Liver (tissue), 9 donors: ENCODE measurements around the gene MYF5. TPM values are rescaled to one million over a fixed set of nuclear protein-coding genes. Genes with fewer than 3 reads are reported as not detected.

Experiments used
- DNase-seq: peaks from one replicate; pipeline ENCODE4 v3.0.0-alpha.2; 2017; ENCODE audit warnings: low spot score
- H3K27ac ChIP-seq, 2 donors: one replicate each; pipeline ENCODE4 v1.7.0; 2013; ENCODE audit warnings: inconsistent platforms in 2 of 2, low read length in 2 of 2, control low read depth in 1 of 2, low read depth in 1 of 2, mild to moderate bottlenecking in 1 of 2
- H3K27me3 ChIP-seq, 4 donors: one replicate each; pipeline versions ENCODE4 v1.6.1 to v1.7.0; 2013; ENCODE audit warnings: low read length in 3 of 4, inconsistent platforms in 1 of 4, mild to moderate bottlenecking in 1 of 4, moderate library complexity in 1 of 4; ENCODE audit not compliant: control insufficient read depth in 4 of 4, insufficient read depth in 4 of 4
- H3K36me3 ChIP-seq, 4 donors: one replicate each; pipeline versions ENCODE4 v1.6.1 to v1.7.0; 2013; ENCODE audit warnings: low read length in 3 of 4, mild to moderate bottlenecking in 3 of 4, low read depth in 1 of 4, moderate library complexity in 1 of 4; ENCODE audit not compliant: control insufficient read depth in 4 of 4, insufficient read depth in 3 of 4
- H3K4me1 ChIP-seq, 4 donors: one replicate each; pipeline versions ENCODE4 v1.6.1 to v1.7.0; 2013; ENCODE audit warnings: low read length in 3 of 4, mild to moderate bottlenecking in 3 of 4, moderate library complexity in 1 of 4; ENCODE audit not compliant: control insufficient read depth in 4 of 4, insufficient read depth in 4 of 4
- H3K4me3 ChIP-seq, 3 donors: one replicate each; pipeline versions ENCODE4 v1.6.1 to v1.7.0; 2013; ENCODE audit warnings: low read length in 3 of 3, control low read depth in 1 of 3, low read depth in 1 of 3, mild to moderate bottlenecking in 1 of 3
- H3K9ac ChIP-seq, 2 donors: one replicate each; pipeline ENCODE4 v1.7.0; 2013; ENCODE audit warnings: low read length in 2 of 2, mild to moderate bottlenecking in 2 of 2, moderate library complexity in 2 of 2, control low read depth in 1 of 2, low read depth in 1 of 2
- H3K9me3 ChIP-seq, 4 donors: one replicate each; pipeline versions ENCODE4 v1.6.1 to v1.7.0; 2013; ENCODE audit warnings: low read length in 3 of 4; ENCODE audit not compliant: control insufficient read depth in 4 of 4
- ATF3 ChIP-seq: IDR thresholded peaks from 2 replicates; pipeline ENCODE4 v1.6.1; 2016; ENCODE audit warnings: antibody characterized with exemption
- CTCF ChIP-seq: fragments of 150-350 bp; IDR thresholded peaks from 2 replicates; pipeline ENCODE4 v1.5.1; 2017; ENCODE audit warnings: improper control_type of control experiment, low read depth, low read length; ENCODE audit not compliant: missing input control
- EGR1 ChIP-seq, 2 donors: IDR thresholded peaks; 2 replicates each; pipeline ENCODE4 v1.6.1; 2016 to 2018; ENCODE audit warnings: antibody characterized with exemption in 2 of 2, low read depth in 2 of 2
- FOXA1 ChIP-seq: IDR thresholded peaks from 2 replicates; pipeline ENCODE4 v1.6.1; 2016; ENCODE audit warnings: antibody characterized with exemption
- FOXA2 ChIP-seq: IDR thresholded peaks from 2 replicates; pipeline ENCODE4 v1.6.1; 2016; ENCODE audit warnings: antibody characterized with exemption
- GABPA ChIP-seq, 2 donors: IDR thresholded peaks in 1 of 2; conservative IDR thresholded peaks in 1 of 2; 2 replicates each; pipeline ENCODE4 v1.6.1; 2016; ENCODE audit warnings: antibody characterized with exemption in 2 of 2, mild to moderate bottlenecking in 1 of 2, moderate library complexity in 1 of 2
- HNF4A ChIP-seq, 2 donors: conservative IDR thresholded peaks; 2 replicates each; pipeline ENCODE4 v1.6.1; 2016; ENCODE audit warnings: antibody characterized with exemption in 2 of 2, mild to moderate bottlenecking in 2 of 2
- HNF4G ChIP-seq: IDR thresholded peaks from 2 replicates; pipeline ENCODE4 v1.6.1; 2016; ENCODE audit warnings: antibody characterized with exemption
- JUND ChIP-seq, 2 donors: IDR thresholded peaks; 2 replicates each; pipeline ENCODE4 v1.6.1; 2016; ENCODE audit warnings: antibody characterized with exemption in 2 of 2
- NR2F2 ChIP-seq: IDR thresholded peaks from 2 replicates; pipeline ENCODE4 v1.6.1; 2016; ENCODE audit warnings: antibody characterized with exemption
- REST ChIP-seq: IDR thresholded peaks from 2 replicates; pipeline ENCODE4 v1.6.1; 2016; ENCODE audit warnings: antibody characterized with exemption, mild to moderate bottlenecking
- RXRA ChIP-seq, 2 donors: IDR thresholded peaks; 2 replicates each; pipeline ENCODE4 v1.6.1; 2017 to 2018; ENCODE audit warnings: antibody characterized with exemption in 2 of 2, mild to moderate bottlenecking in 1 of 2
- YY1 ChIP-seq: IDR thresholded peaks from 2 replicates; pipeline ENCODE4 v1.6.1; 2016; ENCODE audit warnings: antibody characterized with exemption, mild to moderate bottlenecking
- ZBTB33 ChIP-seq: IDR thresholded peaks from 2 replicates; pipeline ENCODE4 v1.6.1; 2016; ENCODE audit warnings: antibody characterized with exemption
- WGBS: extraction: QIAGEN DNeasy Blood & Tissue Kit; methylation state at CpG from one replicate; pipeline ENCODE4 v1.1.7; 2013; 5-methylcytosine and 5-hydroxymethylcytosine counted together
- polyA plus RNA-seq, 2 donors: library from polyadenylated mRNA; stranded (reverse) in 1 of 2; unstranded in 1 of 2; fragments of 200-250 nt in 1 of 2; fragments of >200 nt in 1 of 2; fragmentation: Nextera tagmentation in 1 of 2; extraction: Ambion mirVana in 1 of 2; gene quantifications; one replicate each; pipeline versions ENCODE4 v1.2.1 to v1.2.3, GENCODE V29; 2013 to 2015
- total RNA-seq, 2 donors: library from RNA; depleted of rRNA; stranded (reverse); fragments of >200 nt; gene quantifications; one replicate each; pipeline ENCODE4 v1.2.3, GENCODE V29; 2014
- donor health status: healthy.
- donor health status: healthy.
- donor health status: healthy.
- donor health status: healthy.
- donor health status: healthy.

The MYF5 gene
- total and polyA plus RNA-seq, 4 donors: not detected

DNA sequence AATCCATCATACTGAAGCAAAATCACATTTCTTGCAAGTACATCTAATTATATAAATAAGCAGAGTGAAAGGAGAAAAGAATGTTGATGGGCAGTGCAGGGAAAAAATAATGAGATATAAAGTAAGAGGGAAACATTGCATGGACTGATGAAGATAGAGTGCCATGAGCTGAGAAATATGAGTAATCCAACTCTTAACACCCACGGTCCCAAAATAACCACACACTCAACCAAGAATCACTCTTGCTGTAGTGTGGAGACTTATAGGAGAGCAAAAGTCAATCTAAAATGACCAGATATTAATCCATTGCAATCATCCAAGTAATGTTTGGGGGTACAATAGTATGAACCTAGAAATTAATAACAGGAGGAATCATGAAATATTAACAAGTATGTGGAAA lies 40.2 kb downstream of the MYF5 start:
- TF ChIP-seq CTCF (no peak), ATF3 (no peak), HNF4A (conservative IDR thresholded peaks at IDR 0.05) (no peak), ZBTB33 (no peak), EGR1 (IDR thresholded peaks at IDR 0.05; ENCODE audit: low read depth in 2 of 2) (no peak), FOXA2 (no peak), FOXA1 (no peak), REST (no peak), JUND (IDR thresholded peaks at IDR 0.05) (no peak), YY1 (no peak), RXRA (IDR thresholded peaks at IDR 0.05) (no peak), GABPA (IDR thresholded peaks at IDR 0.05 in 1 of 2, conservative IDR thresholded peaks at IDR 0.05 in 1 of 2) (no peak)
- Histone ChIP-seq H3K4me1 (no peaks in the 10 kb centered on the region), H3K27me3 (no peaks in the 10 kb centered on the region), H3K36me3 (no peaks in the 10 kb centered on the region), H3K27ac (no peak overlapping the region), H3K4me3 (no peak overlapping the region), H3K9me3 (no peaks in the 10 kb centered on the region), H3K9ac (no peak overlapping the region)
- DNase-seq: no peak
- 90% methylated on average over 1 of the region's 1 CpG for WGBS

DNA sequence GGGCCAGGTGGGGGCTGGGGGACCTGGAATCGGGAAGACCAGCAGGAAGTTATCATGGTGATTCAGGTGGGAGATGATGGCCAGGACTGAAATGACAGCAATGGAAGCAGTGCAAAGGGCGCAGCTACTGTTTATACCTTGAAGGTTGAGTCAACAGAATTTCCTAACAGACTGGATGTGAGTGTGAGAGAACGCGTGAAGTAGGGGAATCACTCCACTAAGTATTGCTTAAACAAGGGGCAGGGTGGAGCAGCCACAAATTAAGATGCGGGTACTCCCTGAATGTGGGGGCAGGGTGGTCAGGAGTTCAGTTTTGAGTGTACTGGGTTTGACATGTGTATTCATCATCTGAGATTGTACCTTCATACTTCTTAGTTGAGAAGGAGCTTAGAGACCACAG lies 45.1 kb downstream of the MYF5 start:
- H3K9ac ChIP-seq: no peak overlapping the region
- WGBS: 43% methylated on average over 5 of the region's 5 CpGs
- TF ChIP-seq ATF3 (no peak), YY1 (no peak), HNF4A (conservative IDR thresholded peaks at IDR 0.05) (peak; percentile 16 to 38), HNF4G (no peak), REST (no peak), NR2F2 (no peak)
- H3K27ac ChIP-seq: no peak overlapping the region
- H3K9me3 ChIP-seq: no peaks in the 10 kb centered on the region
- H3K36me3 ChIP-seq: no peaks in the 10 kb centered on the region
- no peak for DNase-seq
- no peak overlapping the region for H3K4me3 ChIP-seq
- peaks cover 0 to 5% (median 2%) of the 10 kb centered on the region in 4 donors for H3K4me1 ChIP-seq
- no peaks in the 10 kb centered on the region for H3K27me3 ChIP-seq
